H54 (cell line): ENCODE measurements around the gene M6PR.
"Not testable (repeated sequence)": the region's sequence is repeated elsewhere in the genome, so short reads cannot be mapped to it uniquely, and the experiment has no call there.

Source experiments
- DNase-seq: peaks from one replicate; pipeline ENCODE4 v3.0.0; 2011; ENCODE audit warnings: low spot score, mixed read lengths; ENCODE audit not compliant: insufficient read length
- FAIRE-seq: peaks from 3 replicates; lab custom pipeline; 2011; peaks lifted over from hg19 to GRCh38; lab: Jason Lieb, UNC
- POLR2A ChIP-seq: IDR thresholded peaks from 2 replicates; pipeline ENCODE4 v1.6.1; 2011; ENCODE audit warnings: low read depth, mild to moderate bottlenecking, low read length

Gene M6PR

GRCh38 chr12:8941691-8942478 is 7.6 kb downstream of the M6PR start:
- no peak for TF ChIP-seq POLR2A
- no peak for DNase-seq
- no peak for FAIRE-seq

GRCh38 chr12:8937842-8938442 is 11.5 kb downstream of the M6PR start:
- FAIRE-seq, DNase-seq: not testable (repeated sequence)

GRCh38 chr12:8936735-8937134 is 12.7 kb downstream of the M6PR start:
- DNase-seq: no peak
- TF ChIP-seq POLR2A: no peak
- FAIRE-seq: no peak

- not testable (repeated sequence) for DNase-seq, FAIRE-seq
Observed at GRCh38 chr12:8934080-8934479, 15.4 kb downstream of the M6PR start.

GRCh38 chr12:8932464-8932863 is 17.0 kb downstream of the M6PR start:
- DNase-seq, FAIRE-seq: not testable (repeated sequence)

GRCh38 chr12:8930655-8931323 is 18.7 kb downstream of the M6PR start:
- FAIRE-seq: not testable (repeated sequence)

GRCh38 chr12:8922544-8922943 is 26.9 kb downstream of the M6PR start:
- TF ChIP-seq POLR2A: no peak
- no peak for DNase-seq
- FAIRE-seq: no peak

More at GRCh38 chr12:8930655-8931323, 18.7 kb downstream of the M6PR start:
- not testable (repeated sequence) for DNase-seq

- DNase-seq, FAIRE-seq: not testable (repeated sequence)
Observed at GRCh38 chr12:8919643-8920042, 29.8 kb downstream of the M6PR start.

GRCh38 chr12:8917751-8918150 is 31.7 kb downstream of the M6PR start:
- no peak for FAIRE-seq
- DNase-seq: no peak
- TF ChIP-seq POLR2A: no peak

- FAIRE-seq (no peak), DNase-seq (no peak)
Observed at GRCh38 chr12:8917031-8917430, 32.4 kb downstream of the M6PR start.

GRCh38 chr12:8916154-8916553 is 33.3 kb downstream of the M6PR start:
- TF ChIP-seq POLR2A: no peak
- DNase-seq (no peak), FAIRE-seq (no peak)

More at GRCh38 chr12:8917031-8917430, 32.4 kb downstream of the M6PR start:
- no peak for TF ChIP-seq POLR2A

- TF ChIP-seq POLR2A: no peak
- DNase-seq (peak; percentile 74), FAIRE-seq (peak; percentile 76)
Observed at GRCh38 chr12:8914716-8915526, 34.5 kb downstream of the M6PR start.

GRCh38 chr12:8914033-8914715 is 35.3 kb downstream of the M6PR start, which contains the start of gene PHC1:
PHC1 (plus strand) TSS chr12:8914509; CDS start chr12:8917678, 3,169 bp downstream.
- not testable (repeated sequence) for FAIRE-seq
- peak; percentile 17; the same call in 1 of the 2 replicates for TF ChIP-seq POLR2A
- peak; percentile 77 for DNase-seq
